Progenitor cell of endocrine pancreas (in vitro differentiated cells): Measurements from ENCODE around the gene FOXN3. TPM values are rescaled to one million over a fixed set of nuclear protein-coding genes. Genes with fewer than 3 reads are reported as not detected.

Source experiments
- DNase-seq: peaks from one replicate; pipeline ENCODE4 v3.0.0; 2021; ENCODE audit warnings: low spot score; ENCODE audit not compliant: unreplicated experiment
- H3K27ac Mint-ChIP-seq: 2 replicates; pipeline ENCODE4 v1.8.0; 2021; ENCODE audit warnings: mild to moderate bottlenecking, moderate library complexity, mixed read lengths
- H3K27me3 Mint-ChIP-seq: 2 replicates; pipeline ENCODE4 v1.8.0; 2021; ENCODE audit warnings: mixed read lengths
- H3K36me3 Mint-ChIP-seq: 2 replicates; pipeline ENCODE4 v1.8.0; 2022; ENCODE audit warnings: mixed read lengths; ENCODE audit not compliant: insufficient read depth
- H3K4me1 Mint-ChIP-seq: 2 replicates; pipeline ENCODE4 v1.8.0; 2021; ENCODE audit warnings: low read depth, mixed read lengths
- H3K4me3 Mint-ChIP-seq: 2 replicates; pipeline ENCODE4 v1.8.0; 2021; ENCODE audit warnings: low read depth, mild to moderate bottlenecking, moderate library complexity, mixed read lengths
- H3K9me3 Mint-ChIP-seq: 2 replicates; pipeline ENCODE4 v1.8.0; 2021; ENCODE audit warnings: low read depth, mixed read lengths
- total RNA-seq: library from RNA; stranded (reverse); gene quantifications from 2 replicates; pipeline ENCODE4 v1.2.1, GENCODE V29; 2021
- TF ChIP-seq, protein P1 (sequence below): fragments of 200-600 bp; sonication (generic); IDR thresholded peaks from one replicate; pipeline ENCODE4 v1.5.0; 2021; ENCODE audit warnings: antibody characterized with exemption, mild to moderate bottlenecking; ENCODE audit not compliant: unreplicated experiment

The FOXN3 gene
- total RNA-seq, 1 donor from 2014 or later, result 25.8 TPM

DNA sequence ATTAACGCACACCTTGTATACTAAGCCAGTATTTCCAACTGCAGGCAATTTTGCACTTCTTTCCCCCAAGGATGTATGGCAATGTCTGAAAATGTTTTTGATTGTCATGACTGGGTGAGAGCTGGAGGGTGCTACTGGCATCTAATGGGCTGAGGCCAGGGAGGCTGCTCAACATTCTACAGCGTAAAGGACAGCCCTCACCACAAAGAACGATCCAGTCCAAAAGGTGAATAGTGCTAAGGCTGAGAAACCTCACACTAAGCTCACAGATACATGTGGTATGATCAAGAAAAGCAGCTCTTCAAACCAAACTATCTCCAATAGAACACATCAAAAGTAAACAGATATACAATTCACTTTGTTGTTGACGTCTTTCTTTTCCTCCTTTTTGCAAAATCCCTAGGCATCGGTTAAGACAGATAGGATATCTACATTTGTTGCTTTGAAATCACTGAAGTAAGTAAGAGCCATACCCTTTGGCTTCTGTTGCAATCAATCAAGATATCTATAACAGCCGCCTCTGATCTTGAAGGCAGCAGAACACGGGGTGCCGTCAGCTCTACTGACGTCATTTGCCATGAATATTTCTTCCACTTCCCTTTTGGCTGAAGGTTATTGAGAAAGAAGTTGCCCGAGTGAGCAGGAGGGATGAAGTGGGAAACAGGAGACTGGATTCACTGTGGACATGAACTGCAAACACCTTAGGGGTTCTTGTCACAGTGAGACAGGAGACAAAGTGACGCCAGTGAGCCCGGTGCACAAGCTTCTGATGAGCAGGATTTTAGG is 218.3 kb downstream of the FOXN3 start:
- TF ChIP-seq, protein P1, sequence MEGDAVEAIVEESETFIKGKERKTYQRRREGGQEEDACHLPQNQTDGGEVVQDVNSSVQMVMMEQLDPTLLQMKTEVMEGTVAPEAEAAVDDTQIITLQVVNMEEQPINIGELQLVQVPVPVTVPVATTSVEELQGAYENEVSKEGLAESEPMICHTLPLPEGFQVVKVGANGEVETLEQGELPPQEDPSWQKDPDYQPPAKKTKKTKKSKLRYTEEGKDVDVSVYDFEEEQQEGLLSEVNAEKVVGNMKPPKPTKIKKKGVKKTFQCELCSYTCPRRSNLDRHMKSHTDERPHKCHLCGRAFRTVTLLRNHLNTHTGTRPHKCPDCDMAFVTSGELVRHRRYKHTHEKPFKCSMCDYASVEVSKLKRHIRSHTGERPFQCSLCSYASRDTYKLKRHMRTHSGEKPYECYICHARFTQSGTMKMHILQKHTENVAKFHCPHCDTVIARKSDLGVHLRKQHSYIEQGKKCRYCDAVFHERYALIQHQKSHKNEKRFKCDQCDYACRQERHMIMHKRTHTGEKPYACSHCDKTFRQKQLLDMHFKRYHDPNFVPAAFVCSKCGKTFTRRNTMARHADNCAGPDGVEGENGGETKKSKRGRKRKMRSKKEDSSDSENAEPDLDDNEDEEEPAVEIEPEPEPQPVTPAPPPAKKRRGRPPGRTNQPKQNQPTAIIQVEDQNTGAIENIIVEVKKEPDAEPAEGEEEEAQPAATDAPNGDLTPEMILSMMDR, result no peak
- DNase-seq, result no peak
- H3K4me3 Mint-ChIP-seq, result no peak overlapping the region
- peaks cover 10% of the 10 kb centered on the region for H3K27me3 Mint-ChIP-seq
- peaks cover 2% of the 10 kb centered on the region for H3K4me1 Mint-ChIP-seq
- no peak overlapping the region for H3K27ac Mint-ChIP-seq
- peaks cover 3% of the 10 kb centered on the region for H3K9me3 Mint-ChIP-seq
- peaks cover 6% of the 10 kb centered on the region for H3K36me3 Mint-ChIP-seq

DNA sequence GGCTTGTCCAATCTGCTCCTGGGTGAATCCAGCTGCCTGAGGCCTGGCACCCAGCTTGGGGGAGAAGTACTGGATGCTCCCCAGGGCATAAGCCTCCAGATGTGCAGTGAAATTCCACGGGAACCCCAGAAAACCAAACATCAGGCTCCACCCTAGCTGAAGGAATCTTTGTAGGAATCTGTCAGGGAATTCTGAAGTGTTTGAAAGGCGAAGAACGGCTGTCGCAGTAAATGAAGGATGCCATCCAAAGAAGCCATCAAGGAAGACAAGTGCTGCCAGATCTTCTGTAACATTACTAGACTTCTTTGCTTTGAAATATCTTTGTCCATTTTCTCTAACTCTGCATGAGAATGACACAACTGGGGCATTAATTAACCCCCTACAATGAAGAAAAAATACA is 219.4 kb downstream of the FOXN3 start:
- Mint-ChIP-seq H3K4me1 (peaks cover 2% of the 10 kb centered on the region), H3K4me3 (no peak overlapping the region), H3K9me3 (peaks cover 6% of the 10 kb centered on the region), H3K27ac (no peak overlapping the region), H3K27me3 (peaks cover 10% of the 10 kb centered on the region), H3K36me3 (peaks cover 8% of the 10 kb centered on the region)
- DNase-seq, result no peak
- TF ChIP-seq, protein P1, result no peak

DNA sequence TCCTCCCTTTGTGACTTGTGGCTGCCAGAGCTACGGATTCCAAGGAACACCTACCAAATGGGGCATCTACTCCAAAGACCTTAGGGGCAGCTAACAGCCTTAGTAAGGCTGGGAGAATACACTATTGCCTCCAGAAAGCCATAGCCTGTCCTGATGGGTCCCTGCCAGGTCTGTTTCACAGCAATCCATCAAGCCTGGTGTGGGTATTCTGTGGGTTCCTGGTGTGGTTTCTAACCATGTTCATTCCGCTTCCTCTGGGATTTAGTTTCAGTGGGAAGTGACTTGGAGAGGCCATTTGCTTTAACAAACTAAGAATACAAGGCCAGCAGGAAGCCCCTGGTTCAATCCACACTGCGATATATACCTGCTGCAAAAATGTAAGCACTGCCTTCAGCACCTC is 220.5 kb downstream of the FOXN3 start:
- Mint-ChIP-seq H3K4me1 (peaks cover 2% of the 10 kb centered on the region), H3K9me3 (peaks cover 6% of the 10 kb centered on the region), H3K36me3 (peaks cover 8% of the 10 kb centered on the region), H3K27ac (no peak overlapping the region), H3K4me3 (no peak overlapping the region), H3K27me3 (peaks cover 10% of the 10 kb centered on the region)
- TF ChIP-seq, protein P1, result no peak
- DNase-seq, result no peak

GRCh38 chr14:89194376-89194775 is 222.7 kb downstream of the FOXN3 start:
- peaks cover 2% of the 10 kb centered on the region for H3K4me1 Mint-ChIP-seq
- H3K27ac Mint-ChIP-seq, result no peak overlapping the region
- H3K4me3 Mint-ChIP-seq, result no peak overlapping the region
- H3K36me3 Mint-ChIP-seq, result peaks cover 8% of the 10 kb centered on the region
- no peak for DNase-seq
- H3K9me3 Mint-ChIP-seq, result peaks cover 6% of the 10 kb centered on the region
- H3K27me3 Mint-ChIP-seq, result peaks cover 10% of the 10 kb centered on the region
- TF ChIP-seq, protein P1, result no peak

DNA sequence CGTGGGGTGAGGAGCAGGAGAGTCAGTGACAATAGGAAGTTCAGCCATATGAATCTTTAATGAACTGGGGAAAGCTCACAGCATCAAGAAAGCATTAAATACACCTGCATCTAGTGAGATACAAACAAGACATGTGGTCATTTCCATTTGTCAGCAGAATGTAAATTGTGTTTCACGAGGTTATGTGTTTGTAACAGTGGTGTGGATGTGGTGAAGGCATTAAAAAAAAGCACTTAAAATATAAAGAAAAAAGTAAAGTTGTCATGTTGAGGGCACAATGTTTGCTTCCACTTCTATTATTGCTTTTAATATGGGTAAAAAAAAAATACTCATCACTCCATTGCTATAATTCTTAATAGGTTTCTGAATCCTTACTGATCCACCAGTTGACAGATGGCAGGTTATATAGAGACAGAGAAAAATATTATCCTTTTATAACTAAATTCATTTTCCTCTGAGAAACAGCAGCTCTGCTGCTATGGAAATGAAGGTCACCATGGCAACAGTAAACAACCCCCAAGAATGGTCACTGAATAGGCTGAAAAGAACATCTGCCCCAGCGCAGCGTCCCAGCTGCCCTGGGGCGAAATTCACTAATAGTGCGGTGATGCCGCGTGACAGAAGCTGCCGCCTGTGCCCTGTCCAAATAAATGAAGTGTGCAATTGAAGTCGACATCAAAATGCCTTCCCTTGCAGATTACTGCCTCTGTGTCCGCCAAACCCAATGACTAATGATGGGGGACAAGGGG is 226.1 kb downstream of the FOXN3 start:
- DNase-seq, result no peak
- no peak overlapping the region for H3K27ac Mint-ChIP-seq

More for the DNA sequence above, 226.1 kb downstream of the FOXN3 start:
- H3K4me1 Mint-ChIP-seq, result no peaks in the 10 kb centered on the region
- no peak overlapping the region for H3K4me3 Mint-ChIP-seq
- H3K36me3 Mint-ChIP-seq, result peaks cover 4% of the 10 kb centered on the region
- H3K27me3 Mint-ChIP-seq, result peaks cover 1% of the 10 kb centered on the region
- TF ChIP-seq, protein P1, result no peak
- peaks cover 6% of the 10 kb centered on the region for H3K9me3 Mint-ChIP-seq
